Activated B cell treated with CpG ODN at 0.5 μM for 24 hours (primary cell): ENCODE results near the gene P2RY6. TPM values are rescaled to one million over a fixed set of nuclear protein-coding genes. Genes with fewer than 3 reads are reported as not detected.
A peak's percentile ranks its signal among the peaks of the same experiment; 100 is the strongest.

ENCODE experiments used
- ATAC-seq: fragments of 200-7000 bp; cut with Tn5 transposase; one replicate; pipeline ENCODE4 v1.10.0; 2021; ENCODE audit warnings: low read depth, mild to moderate bottlenecking, moderate library complexity
- CTCF ChIA-PET: fragments of 350-600 bp; sonication (Branson Sonifier 250); formaldehyde crosslinking; loops from one replicate; lab custom pipeline; 2021; ENCODE audit warnings: antibody characterized with exemption; lab: Charles Lee
- POLR2A ChIA-PET: fragments of 350-600 bp; sonication (Branson Sonifier 250); formaldehyde crosslinking; loops from one replicate; lab custom pipeline; 2021; ENCODE audit warnings: antibody characterized with exemption; lab: Charles Lee
- DNase-seq: peaks from one replicate; pipeline ENCODE4 v3.0.0; 2022
- H3K27ac Mint-ChIP-seq: one replicate; pipeline ENCODE4 v1.8.0; 2020; ENCODE audit warnings: mixed read lengths
- H3K27me3 Mint-ChIP-seq: one replicate; pipeline ENCODE4 v1.8.0; 2021; ENCODE audit warnings: mixed read lengths
- H3K36me3 Mint-ChIP-seq: one replicate; pipeline ENCODE4 v1.8.0; 2021; ENCODE audit warnings: low read depth, mixed read lengths
- H3K4me1 Mint-ChIP-seq: one replicate; pipeline ENCODE4 v1.8.0; 2021; ENCODE audit warnings: mixed read lengths
- H3K4me3 Mint-ChIP-seq: one replicate; pipeline ENCODE4 v1.8.0; 2020; ENCODE audit warnings: mild to moderate bottlenecking, mixed read lengths
- H3K9me3 Mint-ChIP-seq: one replicate; pipeline ENCODE4 v1.8.0; 2020; ENCODE audit warnings: mixed read lengths
- intact Hi-C: fragments of 100-400 bp; cut with micrococcal nuclease; formaldehyde crosslinking; loops from one replicate; pipeline ENCODE4 v1.15.1; 2024
- total RNA-seq: library from RNA; stranded (reverse); gene quantifications from 2 replicates; pipeline ENCODE4 v1.2.3, GENCODE V29; 2022
- TF ChIP-seq, protein P1 (sequence below): fragments of 200-600 bp; IDR thresholded peaks from one replicate; pipeline ENCODE4 v1.8.0; 2022; ENCODE audit warnings: antibody characterized with exemption, mild to moderate bottlenecking

The P2RY6 gene
- total RNA-seq, 1 donor from 2014 or later = 0.22 TPM

DNA sequence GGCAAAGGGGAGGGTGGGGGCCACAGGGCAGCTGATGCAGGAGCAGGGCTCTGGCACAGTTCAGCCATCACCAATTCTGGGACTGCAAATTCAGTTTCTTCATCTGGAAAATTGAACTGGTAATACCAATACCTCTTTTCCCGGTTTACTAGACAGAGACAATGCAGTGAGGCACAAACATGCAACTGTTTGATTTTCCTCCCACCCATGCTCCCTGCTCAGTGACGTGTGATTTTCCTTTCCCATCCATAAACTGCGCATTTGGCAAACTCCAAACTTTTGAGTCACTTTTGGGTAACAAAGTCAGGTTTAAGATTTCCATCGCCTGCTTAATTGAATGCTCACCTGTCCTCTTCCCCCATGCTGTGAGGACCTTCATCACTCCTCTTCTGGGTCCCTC, 30.8 kb upstream of the P2RY6 start:
- DNase-seq (no peak), ATAC-seq (no peak)
- no peak overlapping the region for H3K27ac Mint-ChIP-seq
- H3K27me3 Mint-ChIP-seq = peaks cover 5% of the 10 kb centered on the region
- intact Hi-C loops = loop anchor here (5.0 kb wide), 1 partner anchor 519 kb away; no protein-coding TSS in a partner anchor
- peaks cover 4% of the 10 kb centered on the region for H3K4me1 Mint-ChIP-seq
- ChIA-PET POLR2A (no interaction called here), CTCF (interaction anchor here (1.7 to 7.2 kb wide), 2 partner anchors 56 to 410 kb away, joined by 11 to 87 read pairs; no protein-coding TSS in a partner anchor)
- no peaks in the 10 kb centered on the region for H3K9me3 Mint-ChIP-seq
- TF ChIP-seq, protein P1, sequence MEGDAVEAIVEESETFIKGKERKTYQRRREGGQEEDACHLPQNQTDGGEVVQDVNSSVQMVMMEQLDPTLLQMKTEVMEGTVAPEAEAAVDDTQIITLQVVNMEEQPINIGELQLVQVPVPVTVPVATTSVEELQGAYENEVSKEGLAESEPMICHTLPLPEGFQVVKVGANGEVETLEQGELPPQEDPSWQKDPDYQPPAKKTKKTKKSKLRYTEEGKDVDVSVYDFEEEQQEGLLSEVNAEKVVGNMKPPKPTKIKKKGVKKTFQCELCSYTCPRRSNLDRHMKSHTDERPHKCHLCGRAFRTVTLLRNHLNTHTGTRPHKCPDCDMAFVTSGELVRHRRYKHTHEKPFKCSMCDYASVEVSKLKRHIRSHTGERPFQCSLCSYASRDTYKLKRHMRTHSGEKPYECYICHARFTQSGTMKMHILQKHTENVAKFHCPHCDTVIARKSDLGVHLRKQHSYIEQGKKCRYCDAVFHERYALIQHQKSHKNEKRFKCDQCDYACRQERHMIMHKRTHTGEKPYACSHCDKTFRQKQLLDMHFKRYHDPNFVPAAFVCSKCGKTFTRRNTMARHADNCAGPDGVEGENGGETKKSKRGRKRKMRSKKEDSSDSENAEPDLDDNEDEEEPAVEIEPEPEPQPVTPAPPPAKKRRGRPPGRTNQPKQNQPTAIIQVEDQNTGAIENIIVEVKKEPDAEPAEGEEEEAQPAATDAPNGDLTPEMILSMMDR = no peak
- no peak overlapping the region for H3K4me3 Mint-ChIP-seq
- no peaks in the 10 kb centered on the region for H3K36me3 Mint-ChIP-seq

DNA sequence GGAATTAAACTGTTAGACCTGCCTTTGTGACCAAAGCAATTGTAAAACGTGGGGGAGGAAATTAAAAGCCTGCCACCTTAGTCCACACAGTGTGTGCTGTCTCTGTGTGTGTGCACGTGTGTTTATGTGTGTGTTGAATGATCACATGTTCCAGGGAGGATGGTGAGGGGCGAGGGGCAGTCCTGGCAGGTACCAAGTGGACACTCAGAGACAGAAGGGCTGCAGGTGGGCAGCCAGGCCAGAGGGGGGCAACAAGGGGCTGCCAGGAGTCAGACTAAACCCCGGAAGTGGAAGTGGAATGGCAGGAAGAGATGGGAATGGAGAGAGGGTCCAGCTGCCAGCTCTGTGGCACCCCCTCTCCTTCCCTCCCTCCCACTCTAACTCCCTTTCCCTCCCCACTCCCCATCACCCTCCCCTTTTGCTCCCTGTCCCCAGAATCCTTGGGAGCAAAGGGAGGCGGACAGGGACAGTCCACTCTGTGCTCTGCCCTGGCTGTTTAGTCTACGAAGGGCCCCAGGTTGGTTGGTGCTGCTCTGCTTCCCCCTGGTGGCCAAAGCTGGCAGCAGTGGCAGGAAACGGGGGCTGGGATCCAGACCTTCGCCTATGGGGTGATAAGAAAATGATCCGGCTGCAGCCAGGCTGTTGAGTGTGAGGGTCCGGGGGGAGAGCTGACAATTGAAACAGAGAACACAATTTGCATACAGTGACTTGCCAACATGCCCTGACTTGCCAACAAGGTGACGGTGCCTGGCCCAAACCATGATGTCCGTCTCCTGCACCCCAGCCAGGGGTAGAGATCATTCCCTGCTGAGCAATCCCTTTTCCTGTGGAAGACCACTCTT, 29.7 kb upstream of the P2RY6 start:
- peaks cover 4% of the 10 kb centered on the region for H3K4me1 Mint-ChIP-seq
- intact Hi-C loops = loop anchor here (1.0 to 5.0 kb wide), 7 partner anchors 47 to 558 kb away; no protein-coding TSS in a partner anchor
- POLR2A ChIA-PET = interaction anchor here (0.5 to 1.2 kb wide), 3 partner anchors 53 to 477 kb away, joined by 3 to 5 read pairs (median 4); no protein-coding TSS in a partner anchor
- ATAC-seq = peak; percentile 95
- TF ChIP-seq, protein P1 = peak; percentile 47
- H3K4me3 Mint-ChIP-seq = no peak overlapping the region
- DNase-seq = peak; percentile 65
- no peaks in the 10 kb centered on the region for H3K9me3 Mint-ChIP-seq
- no peak overlapping the region for H3K27ac Mint-ChIP-seq
- CTCF ChIA-PET = interaction anchor here (0.6 to 7.2 kb wide), 11 partner anchors 16 to 771 kb away, joined by 3 to 87 read pairs (median 5); no protein-coding TSS in a partner anchor
- no peaks in the 10 kb centered on the region for H3K36me3 Mint-ChIP-seq
- H3K27me3 Mint-ChIP-seq = peaks cover 5% of the 10 kb centered on the region

DNA sequence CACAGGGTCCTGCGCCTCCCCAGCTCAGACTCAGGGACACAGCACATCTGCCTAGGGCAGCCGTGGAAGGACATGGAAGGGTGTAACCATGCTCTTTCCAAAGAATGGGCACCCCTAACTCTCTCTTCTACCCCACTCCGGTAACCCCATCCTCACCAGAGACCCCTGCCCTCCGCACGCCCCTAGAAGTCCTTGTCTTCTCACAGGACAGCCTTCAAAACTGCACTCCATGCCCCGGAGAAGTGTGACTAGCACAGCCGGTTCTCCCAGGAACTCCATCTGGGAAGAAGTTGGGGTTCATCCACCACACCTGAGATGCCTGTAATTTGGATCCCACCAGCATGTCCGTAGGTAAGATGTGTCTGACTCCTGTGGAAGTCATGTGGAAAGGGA, 29.0 kb upstream of the P2RY6 start:
- no peak for ATAC-seq
- Mint-ChIP-seq H3K4me1 (peaks cover 4% of the 10 kb centered on the region), H3K4me3 (no peak overlapping the region), H3K27ac (no peak overlapping the region), H3K36me3 (no peaks in the 10 kb centered on the region), H3K27me3 (no peaks in the 10 kb centered on the region), H3K9me3 (no peaks in the 10 kb centered on the region)
- intact Hi-C loops = loop anchor here (2.0 to 5.0 kb wide), 2 partner anchors 318 to 521 kb away; no protein-coding TSS in a partner anchor
- ChIA-PET POLR2A (interaction anchor here (0.5 to 1.2 kb wide), 4 partner anchors 12 to 478 kb away, joined by 3 to 5 read pairs (median 4); no protein-coding TSS in a partner anchor), CTCF (interaction anchor here (0.6 to 7.2 kb wide), 12 partner anchors 9 to 772 kb away, joined by 3 to 87 read pairs (median 4); no protein-coding TSS in a partner anchor)
- TF ChIP-seq, protein P1 = no peak
- no peak for DNase-seq

DNA sequence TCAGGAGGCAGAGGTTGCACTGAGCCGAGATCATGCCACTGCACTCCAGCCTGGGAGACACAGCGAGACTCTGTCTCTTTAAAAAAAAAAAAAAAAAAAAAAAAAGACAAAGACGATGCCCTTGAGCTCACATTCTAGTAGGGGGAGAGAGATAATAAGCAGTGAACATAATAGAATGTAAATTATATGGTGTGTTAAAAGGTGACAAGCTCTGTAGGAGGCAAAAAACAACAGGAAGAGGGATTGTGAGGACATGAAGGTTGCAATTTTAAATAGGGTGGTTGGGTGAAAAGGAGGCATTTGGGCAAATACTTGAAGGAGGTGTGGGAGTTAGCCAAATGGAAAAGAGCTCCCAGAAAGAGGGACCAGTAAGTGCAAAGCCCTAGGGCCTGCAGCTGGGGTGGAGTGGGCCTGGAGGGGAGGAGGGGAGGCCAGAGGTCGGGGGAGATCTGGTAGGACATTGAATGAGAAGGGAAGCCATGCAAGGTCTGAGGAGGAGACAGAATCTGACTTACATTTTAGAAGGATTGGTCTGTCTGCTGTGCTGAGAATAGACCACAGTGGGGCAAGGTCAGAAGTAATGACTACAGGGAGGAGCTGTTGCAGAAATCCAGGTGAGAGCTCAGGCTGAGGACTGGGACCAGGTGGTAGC, 27.4 kb upstream of the P2RY6 start:
- Mint-ChIP-seq H3K27me3 (no peaks in the 10 kb centered on the region), H3K9me3 (no peaks in the 10 kb centered on the region), H3K4me1 (peaks cover 6% of the 10 kb centered on the region), H3K4me3 (no peak overlapping the region), H3K27ac (no peak overlapping the region), H3K36me3 (no peaks in the 10 kb centered on the region)
- no peak for DNase-seq
- ChIA-PET POLR2A (no interaction called here), CTCF (interaction anchor here (0.8 to 7.2 kb wide), 4 partner anchors 50 to 66 kb away, joined by 3 to 87 read pairs (median 9); no protein-coding TSS in a partner anchor)
- intact Hi-C loops = loop anchor here (5.0 kb wide), 1 partner anchor 522 kb away; no protein-coding TSS in a partner anchor
- TF ChIP-seq, protein P1 = no peak
- ATAC-seq = no peak
